Subcutaneous adipose tissue (tissue), 4 donors: ENCODE measurements around the gene PHF20. TPM values are rescaled to one million over a fixed set of nuclear protein-coding genes. Genes with fewer than 3 reads are reported as not detected.

Source experiments
- total RNA-seq, 4 donors: library from RNA; depleted of rRNA; stranded (reverse); fragments of >200 nt; gene quantifications; one replicate each; pipeline ENCODE4 v1.1.0, GENCODE V29; 2016
- TF ChIP-seq, protein P1 (sequence below): fragments of 450-650 bp; IDR thresholded peaks from one replicate; pipeline ENCODE4 v1.5.1; 2016; ENCODE audit warnings: low read depth, mild to moderate bottlenecking, control low read depth, antibody characterized with exemption, moderate library complexity

Gene PHF20
- total RNA-seq, 4 donors from 2014 or later, result 35.5 to 61.6 (median 44.5) TPM

DNA sequence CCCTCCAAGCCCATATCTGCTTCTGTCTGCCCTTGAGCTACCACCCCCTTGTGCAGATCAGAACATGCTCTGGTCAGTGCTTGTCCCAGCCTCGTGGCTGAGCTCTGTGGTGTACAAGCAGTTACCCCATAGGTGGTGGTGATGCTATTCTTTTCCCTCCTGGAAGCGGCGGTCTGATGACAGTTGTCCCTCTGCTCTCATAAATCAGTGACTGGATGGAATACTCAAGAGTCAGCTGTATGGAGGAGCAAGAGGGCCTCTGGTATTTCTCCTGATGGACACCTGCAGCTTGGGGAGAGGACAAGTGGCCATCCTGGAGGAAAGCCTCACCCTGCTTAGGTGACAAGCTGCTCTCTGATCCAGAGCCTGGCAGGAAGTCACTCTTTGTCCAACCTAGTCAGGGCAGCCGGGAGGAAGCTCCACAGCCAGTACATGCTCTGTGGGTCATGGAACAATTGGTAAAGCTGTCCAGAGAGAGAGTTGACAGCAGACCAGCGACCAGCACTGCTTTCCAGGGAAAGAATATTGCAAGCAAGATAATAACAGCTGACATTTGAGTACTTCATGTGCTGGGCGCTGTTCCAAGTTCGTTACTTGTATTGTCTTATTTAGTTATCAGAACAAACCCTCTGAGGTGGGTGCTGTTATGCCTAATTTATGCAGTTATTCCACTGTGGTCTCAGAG, 135.3 kb downstream of the PHF20 start:
- TF ChIP-seq, protein P1, sequence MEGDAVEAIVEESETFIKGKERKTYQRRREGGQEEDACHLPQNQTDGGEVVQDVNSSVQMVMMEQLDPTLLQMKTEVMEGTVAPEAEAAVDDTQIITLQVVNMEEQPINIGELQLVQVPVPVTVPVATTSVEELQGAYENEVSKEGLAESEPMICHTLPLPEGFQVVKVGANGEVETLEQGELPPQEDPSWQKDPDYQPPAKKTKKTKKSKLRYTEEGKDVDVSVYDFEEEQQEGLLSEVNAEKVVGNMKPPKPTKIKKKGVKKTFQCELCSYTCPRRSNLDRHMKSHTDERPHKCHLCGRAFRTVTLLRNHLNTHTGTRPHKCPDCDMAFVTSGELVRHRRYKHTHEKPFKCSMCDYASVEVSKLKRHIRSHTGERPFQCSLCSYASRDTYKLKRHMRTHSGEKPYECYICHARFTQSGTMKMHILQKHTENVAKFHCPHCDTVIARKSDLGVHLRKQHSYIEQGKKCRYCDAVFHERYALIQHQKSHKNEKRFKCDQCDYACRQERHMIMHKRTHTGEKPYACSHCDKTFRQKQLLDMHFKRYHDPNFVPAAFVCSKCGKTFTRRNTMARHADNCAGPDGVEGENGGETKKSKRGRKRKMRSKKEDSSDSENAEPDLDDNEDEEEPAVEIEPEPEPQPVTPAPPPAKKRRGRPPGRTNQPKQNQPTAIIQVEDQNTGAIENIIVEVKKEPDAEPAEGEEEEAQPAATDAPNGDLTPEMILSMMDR, result no peak

DNA sequence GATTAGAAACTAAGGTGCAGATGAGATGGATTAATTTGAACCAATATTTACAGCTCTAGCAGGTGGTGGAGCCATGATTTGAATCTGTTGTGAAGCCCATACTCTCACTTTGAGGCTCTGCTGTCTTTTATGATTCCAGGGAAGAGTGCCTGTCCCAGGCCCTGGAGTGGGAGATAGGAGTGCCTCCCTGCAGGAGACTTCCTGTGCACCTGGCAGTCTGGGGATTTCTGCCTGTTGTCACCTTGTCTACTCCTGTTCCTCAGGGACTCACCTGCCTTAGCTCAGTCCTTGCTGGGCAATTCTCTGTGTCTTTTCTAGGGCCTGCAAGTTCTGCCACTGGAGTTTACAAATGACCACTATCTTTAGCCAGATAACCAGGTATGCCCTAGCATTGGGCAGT, 136.2 kb downstream of the PHF20 start:
- TF ChIP-seq, protein P1, result no peak

DNA sequence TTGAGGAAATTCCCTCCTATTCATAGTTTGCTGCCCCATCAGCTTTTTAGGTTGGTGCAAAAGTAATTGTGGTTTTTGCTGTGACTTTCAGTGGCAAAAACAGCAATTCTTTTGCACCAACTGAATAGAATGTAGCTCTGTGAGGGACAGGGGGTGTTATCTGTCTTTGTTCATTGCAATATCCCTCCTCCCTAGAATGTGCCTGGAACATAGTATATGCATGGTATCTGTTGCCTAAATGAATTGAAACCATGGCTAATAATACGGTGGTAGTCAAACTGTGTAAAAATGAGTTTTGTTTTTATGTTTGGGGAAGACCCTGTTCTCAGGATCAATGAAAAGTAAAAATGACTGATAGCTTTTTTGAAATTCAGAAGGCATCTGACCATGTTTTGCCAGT, 137.4 kb downstream of the PHF20 start:
- TF ChIP-seq, protein P1, result no peak

DNA sequence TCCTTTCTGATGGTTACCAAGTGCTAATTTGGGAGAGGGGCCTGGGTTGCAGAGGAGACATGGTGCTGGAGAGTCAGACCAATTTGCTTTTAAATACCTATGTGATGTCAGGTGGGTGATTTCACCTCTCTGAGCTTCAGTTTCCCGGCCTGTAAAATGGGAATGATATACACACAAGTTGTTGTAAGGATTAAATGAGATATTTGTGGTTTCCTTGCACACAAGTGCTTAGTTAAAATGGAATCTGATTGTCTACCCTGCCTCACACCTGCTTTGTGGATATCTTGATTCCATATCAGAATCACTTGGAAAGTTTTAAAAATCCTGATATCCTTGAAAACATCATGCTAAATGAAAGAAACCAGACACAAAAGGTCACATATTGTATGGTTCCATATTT, 138.0 kb downstream of the PHF20 start:
- TF ChIP-seq, protein P1, result no peak

DNA sequence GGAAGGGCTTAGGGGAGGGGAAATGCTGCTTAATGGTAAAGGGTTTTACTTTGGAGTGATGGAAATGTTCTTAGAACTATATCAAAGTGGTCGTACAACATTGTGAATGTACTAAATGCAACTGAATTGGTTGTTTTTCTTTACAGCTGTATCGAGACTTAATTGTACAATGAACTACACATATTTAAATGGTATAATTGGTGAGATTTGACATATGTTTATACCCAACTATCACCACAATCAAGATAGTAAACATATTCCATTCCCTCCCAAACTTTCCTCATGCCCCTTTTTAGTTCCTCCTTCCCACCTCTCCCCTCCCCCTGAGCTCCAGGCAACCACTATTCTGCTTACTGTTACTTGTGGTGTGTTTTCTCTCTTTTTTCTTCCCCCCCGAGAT, 138.4 kb downstream of the PHF20 start:
- TF ChIP-seq, protein P1, result no peak

DNA sequence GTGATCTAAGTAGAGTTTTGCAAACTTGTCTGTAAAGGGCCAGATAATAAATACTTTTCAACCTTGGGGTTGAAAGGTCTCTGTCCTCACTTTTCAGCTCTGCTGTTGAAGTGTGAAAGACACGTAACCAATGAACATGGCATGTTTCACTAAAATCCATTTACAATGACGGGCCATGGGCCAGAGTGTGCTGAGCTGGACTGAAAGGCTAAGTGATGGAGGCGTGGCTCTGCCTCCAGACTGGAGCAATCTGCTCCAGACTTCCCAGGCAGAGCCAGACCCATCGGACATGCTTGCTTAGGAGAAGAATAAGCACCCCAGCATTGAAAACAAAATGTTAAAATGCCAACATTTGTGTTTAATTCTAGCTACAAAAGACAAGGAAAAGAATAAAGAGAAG, 141.1 kb downstream of the PHF20 start:
- TF ChIP-seq, protein P1, result no peak

DNA sequence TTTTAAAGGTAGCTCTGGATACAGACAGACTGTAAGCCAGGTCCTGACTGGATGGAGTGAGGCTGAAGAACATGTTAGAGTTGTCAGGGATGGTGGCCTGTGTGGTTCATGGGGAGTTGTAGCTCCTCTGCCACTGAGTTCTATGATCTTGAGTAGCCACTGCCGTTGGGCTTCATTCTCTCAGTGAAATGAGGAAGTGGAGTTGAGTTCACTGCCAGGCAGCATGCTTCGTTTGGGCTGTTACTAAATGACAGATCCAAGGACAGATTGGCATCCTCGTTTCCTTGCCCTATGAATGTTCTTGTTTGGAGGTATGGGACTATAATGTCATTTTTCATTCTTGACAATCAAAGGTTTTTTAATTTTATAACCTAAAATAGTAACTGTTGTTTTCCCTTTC, 145.3 kb downstream of the PHF20 start:
- TF ChIP-seq, protein P1, result no peak
